ENCODE measurements around the gene IGSF3. TPM values are rescaled to one million over a fixed set of nuclear protein-coding genes. Genes with fewer than 3 reads are reported as not detected.
A peak's percentile ranks its signal among the peaks of the same experiment; 100 is the strongest.

The IGSF3 gene
- total and polyA plus RNA-seq, 3 donors from 2014 or later: 12.6 to 27.2 (median 15.4) TPM

DNA sequence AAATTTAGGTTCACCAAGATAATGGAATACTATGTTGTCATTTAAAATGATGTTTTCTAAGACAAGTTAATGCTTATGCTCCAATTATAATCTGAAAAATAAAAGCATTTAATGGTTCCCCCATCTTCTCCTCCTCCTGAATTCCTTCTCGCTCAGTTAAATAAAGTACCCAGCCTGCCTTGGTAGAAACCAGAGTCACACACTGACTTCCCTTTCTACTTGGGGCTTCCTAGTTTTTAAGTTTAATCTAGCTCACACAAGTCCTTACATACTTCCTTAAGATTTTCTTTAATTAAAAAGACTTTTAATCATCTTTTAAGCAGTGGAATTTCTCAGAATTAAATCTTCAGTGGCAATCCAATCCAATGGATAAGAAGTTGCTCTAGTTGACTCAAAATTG, 129.6 kb downstream of the IGSF3 start:
- 79 to 92% methylated on average over 1 of the region's 1 CpG for WGBS, 2 donors

DNA sequence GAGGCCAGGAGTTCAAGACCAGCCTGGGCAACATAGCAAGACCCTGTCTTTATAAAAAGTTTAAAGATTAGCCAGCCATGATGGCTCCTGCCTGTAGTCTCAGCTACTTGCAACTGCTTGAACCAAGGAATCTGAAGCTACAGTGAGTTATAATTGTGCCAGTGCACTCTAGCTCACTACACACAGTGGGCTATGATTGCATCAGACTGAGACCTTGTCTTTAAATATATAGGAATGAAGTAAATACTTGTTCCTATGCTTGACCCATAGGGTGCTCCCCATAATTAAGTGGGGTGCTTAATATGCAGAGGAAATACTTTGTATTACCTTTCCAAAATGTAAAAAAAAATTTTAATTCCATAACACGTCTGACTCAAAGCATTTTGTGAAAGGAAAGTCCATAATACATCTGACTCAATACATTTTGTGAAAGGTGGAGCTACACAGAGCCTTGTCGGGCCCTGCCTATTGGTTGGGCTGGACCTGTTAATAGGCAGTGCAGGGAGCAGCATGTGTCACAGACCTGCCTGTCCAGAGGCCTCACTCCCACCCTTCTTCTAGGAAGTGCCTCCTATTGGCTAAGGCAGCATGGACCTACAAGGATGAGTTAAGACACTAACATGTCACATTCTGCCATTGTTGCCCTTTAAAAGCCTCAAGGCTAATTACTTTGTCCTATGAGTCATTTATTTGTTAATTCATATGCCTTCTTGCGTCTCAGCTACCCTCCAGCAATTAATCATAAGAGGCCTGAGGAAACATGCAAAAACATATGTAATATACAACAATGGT, 130.3 kb downstream of the IGSF3 start:
- intact Hi-C loops (cut with DNase I; ENCODE audit: low total_unique reads): no loop called here
- no peak overlapping the region for H3K4me3 ChIP-seq
- no peaks in the 10 kb centered on the region for H3K4me1 ChIP-seq
- no peaks in the 10 kb centered on the region for H3K9me3 ChIP-seq
- TF ChIP-seq POLR2A (IDR thresholded peaks at IDR 0.05): no peak
- TF ChIP-seq, protein P1, sequence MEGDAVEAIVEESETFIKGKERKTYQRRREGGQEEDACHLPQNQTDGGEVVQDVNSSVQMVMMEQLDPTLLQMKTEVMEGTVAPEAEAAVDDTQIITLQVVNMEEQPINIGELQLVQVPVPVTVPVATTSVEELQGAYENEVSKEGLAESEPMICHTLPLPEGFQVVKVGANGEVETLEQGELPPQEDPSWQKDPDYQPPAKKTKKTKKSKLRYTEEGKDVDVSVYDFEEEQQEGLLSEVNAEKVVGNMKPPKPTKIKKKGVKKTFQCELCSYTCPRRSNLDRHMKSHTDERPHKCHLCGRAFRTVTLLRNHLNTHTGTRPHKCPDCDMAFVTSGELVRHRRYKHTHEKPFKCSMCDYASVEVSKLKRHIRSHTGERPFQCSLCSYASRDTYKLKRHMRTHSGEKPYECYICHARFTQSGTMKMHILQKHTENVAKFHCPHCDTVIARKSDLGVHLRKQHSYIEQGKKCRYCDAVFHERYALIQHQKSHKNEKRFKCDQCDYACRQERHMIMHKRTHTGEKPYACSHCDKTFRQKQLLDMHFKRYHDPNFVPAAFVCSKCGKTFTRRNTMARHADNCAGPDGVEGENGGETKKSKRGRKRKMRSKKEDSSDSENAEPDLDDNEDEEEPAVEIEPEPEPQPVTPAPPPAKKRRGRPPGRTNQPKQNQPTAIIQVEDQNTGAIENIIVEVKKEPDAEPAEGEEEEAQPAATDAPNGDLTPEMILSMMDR (IDR thresholded peaks at IDR 0.05): no peak
- H3K36me3 ChIP-seq (ENCODE audit: low read depth, missing control alignments): no peaks in the 10 kb centered on the region
- no peaks in the 10 kb centered on the region for H3K27me3 ChIP-seq
- no peak for DNase-seq
- H3K27ac ChIP-seq: no peak overlapping the region
- 85 to 92% methylated on average over 3 of the region's 3 CpGs for WGBS, 2 donors

More for the DNA sequence above, 129.6 kb downstream of the IGSF3 start:
- no peak for DNase-seq
- Histone ChIP-seq H3K36me3 (ENCODE audit: low read depth, missing control alignments) (no peaks in the 10 kb centered on the region), H3K9me3 (no peaks in the 10 kb centered on the region), H3K27me3 (no peaks in the 10 kb centered on the region), H3K27ac (no peak overlapping the region), H3K4me3 (no peak overlapping the region), H3K4me1 (no peaks in the 10 kb centered on the region)
- intact Hi-C loops (cut with DNase I; ENCODE audit: low total_unique reads): no loop called here
- no peak for TF ChIP-seq POLR2A (IDR thresholded peaks at IDR 0.05)
- TF ChIP-seq, protein P1 (IDR thresholded peaks at IDR 0.05): no peak

DNA sequence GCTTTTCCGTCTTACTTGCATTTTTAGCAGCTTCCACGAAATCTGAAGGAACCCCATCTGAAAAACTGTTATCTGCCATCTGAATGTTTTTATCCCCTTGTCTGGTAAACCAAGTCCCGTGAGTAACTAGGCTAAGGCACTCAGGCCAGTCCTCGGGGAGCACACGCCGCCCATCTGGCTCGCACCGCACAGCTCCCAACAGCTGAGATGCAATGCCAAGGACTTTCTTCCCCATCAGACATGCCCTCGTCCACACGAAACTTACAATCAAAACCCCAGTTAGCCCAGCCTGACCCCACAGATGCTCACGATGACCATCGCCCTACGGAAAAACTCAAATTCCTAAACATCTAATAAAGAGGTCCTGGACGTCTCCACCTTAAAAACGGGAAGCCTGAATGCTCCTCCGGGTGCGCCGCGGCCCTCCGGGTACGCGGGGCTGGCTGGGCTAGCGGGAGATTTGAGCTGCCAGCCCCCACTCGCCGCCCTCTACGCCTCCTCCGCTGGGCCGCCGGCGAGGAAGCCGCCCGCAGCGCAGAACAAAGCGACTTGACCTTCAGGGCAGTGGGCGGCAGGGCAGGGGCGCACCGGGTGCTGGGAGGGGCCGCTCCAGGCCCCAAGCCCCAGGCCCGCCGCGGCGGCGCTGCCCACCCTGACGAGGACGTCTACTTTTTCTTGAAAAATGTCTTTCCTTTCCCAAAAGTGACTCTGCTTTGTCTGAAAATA, 133.4 kb downstream of the IGSF3 start:
- intact Hi-C loops (cut with DNase I; ENCODE audit: low total_unique reads): no loop called here
- WGBS, 2 donors: 56 to 63% methylated on average over 45 of the region's 45 CpGs
- no peaks in the 10 kb centered on the region for H3K27me3 ChIP-seq
- no peaks in the 10 kb centered on the region for H3K9me3 ChIP-seq
- TF ChIP-seq POLR2A (IDR thresholded peaks at IDR 0.05): no peak
- TF ChIP-seq, protein P1 (IDR thresholded peaks at IDR 0.05): no peak
- no peak for DNase-seq
- H3K4me3 ChIP-seq: peak overlapping the region in 1 of 2 donors; percentile 13
- H3K4me1 ChIP-seq: no peaks in the 10 kb centered on the region
- H3K27ac ChIP-seq: no peak overlapping the region
- H3K36me3 ChIP-seq (ENCODE audit: low read depth, missing control alignments): no peaks in the 10 kb centered on the region

DNA sequence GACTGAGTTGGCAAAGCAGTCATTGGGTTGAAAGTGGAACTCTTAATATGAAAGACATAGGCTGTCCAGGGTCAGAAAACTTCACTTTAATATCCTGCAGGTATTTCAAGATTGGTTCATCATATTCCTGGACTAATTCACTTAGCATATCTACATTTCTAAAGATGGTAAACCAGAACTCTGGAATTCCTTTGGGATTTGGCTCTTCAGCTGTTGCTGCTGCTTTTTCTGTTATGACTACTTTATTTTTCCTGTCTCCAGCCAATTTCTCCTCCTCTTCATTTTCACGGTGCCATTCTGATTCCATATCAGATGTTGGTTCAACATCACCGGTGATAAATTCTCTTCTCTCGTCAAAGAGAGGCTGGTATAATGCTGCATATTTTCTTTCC, 134.1 kb downstream of the IGSF3 start:
- intact Hi-C loops (cut with DNase I; ENCODE audit: low total_unique reads): no loop called here
- 50 to 55% methylated on average over 3 of the region's 3 CpGs for WGBS, 2 donors
- no peak for TF ChIP-seq POLR2A (IDR thresholded peaks at IDR 0.05)
- TF ChIP-seq, protein P1 (IDR thresholded peaks at IDR 0.05): no peak
- Histone ChIP-seq H3K27ac (no peak overlapping the region), H3K4me1 (no peaks in the 10 kb centered on the region), H3K36me3 (ENCODE audit: low read depth, missing control alignments) (no peaks in the 10 kb centered on the region), H3K9me3 (no peaks in the 10 kb centered on the region), H3K27me3 (no peaks in the 10 kb centered on the region), H3K4me3 (no peak overlapping the region)
- no peak for DNase-seq

Measured in testis (tissue), 3 donors.